ENCODE results near the gene MAP1B. TPM values are rescaled to one million over a fixed set of nuclear protein-coding genes. Genes with fewer than 3 reads are reported as not detected.

Gene MAP1B
- total and polyA plus RNA-seq, 2 of the 4 experiments (the other 2 are of a cell fraction) = 41.1 to 183 TPM

DNA sequence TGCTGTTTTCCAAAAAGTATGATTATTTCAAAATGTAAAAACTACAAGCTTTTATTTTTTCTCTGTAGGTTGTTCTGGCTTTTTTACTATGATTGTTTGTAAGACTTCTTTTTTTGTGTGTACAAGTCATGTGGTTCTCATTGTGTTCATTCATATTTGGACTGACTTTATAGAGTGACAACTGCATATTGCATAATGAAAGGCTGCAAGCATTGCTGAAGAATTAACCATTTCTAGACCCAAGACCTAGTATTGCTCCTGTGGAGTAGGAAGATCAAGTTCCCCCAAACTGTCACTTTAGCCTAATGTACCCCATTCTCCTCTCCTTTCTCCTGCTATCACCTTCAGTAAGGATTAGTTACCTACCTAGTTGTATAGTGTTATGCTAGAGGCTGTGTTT is 10.0 kb downstream of the MAP1B start:
- POLR2A ChIA-PET (ENCODE audit: unreplicated experiment) = no interaction called here
- no peak for DNase-seq

More for the DNA sequence above, 10.0 kb downstream of the MAP1B start:
- peaks cover 3% of the 10 kb centered on the region for H3K9me3 ChIP-seq (ENCODE audit: control insufficient read depth, insufficient read depth, low read length)
- dilution Hi-C loops (cut with HindIII; ENCODE audit: low sequenced_read_pairs, unreplicated experiment) = no loop called here
- BruUV-seq (replicated peaks) = no TSS peak
- H4K91ac ChIP-seq (ENCODE audit: insufficient read depth, low read depth, low read length) = no peak overlapping the region
- no peak overlapping the region for H3K9ac ChIP-seq (ENCODE audit: low read depth, low read length)
- H2AFZ ChIP-seq (replicated peaks; ENCODE audit: low read length, poor library complexity) = no peak overlapping the region
- peaks cover 39 to 73% of the 10 kb centered on the region in 2 experiments for H3K79me1 ChIP-seq (ENCODE audit: low read depth in 1 of 2, low read length in 2 of 2)
- peaks cover 13% of the 10 kb centered on the region for H3K9me1 ChIP-seq (ENCODE audit: insufficient read depth, low read length)
- no peak overlapping the region for H2BK5ac ChIP-seq (ENCODE audit: low read depth, low read length, poor library complexity, severe bottlenecking)
- H2AK5ac ChIP-seq (ENCODE audit: low read depth, low read length) = no peak overlapping the region
- no peak overlapping the region for H2AK9ac ChIP-seq (replicated peaks; ENCODE audit: low read depth, low read length, poor library complexity)
- H3K18ac ChIP-seq (ENCODE audit: low read depth, low read length) = no peak overlapping the region
- H3K27ac ChIP-seq (ENCODE audit: insufficient read depth, low read length) = no peak overlapping the region
- H2BK20ac ChIP-seq (ENCODE audit: low read depth, low read length) = no peak overlapping the region
- H3K4ac ChIP-seq (ENCODE audit: low read depth, low read length) = no peak overlapping the region
- H3K14ac ChIP-seq (replicated peaks; ENCODE audit: low read depth, low read length) = no peak overlapping the region
- CTCF ChIA-PET = interaction anchor here (1.0 kb wide), 1 partner anchor 127 kb away, joined by 4 read pairs; no protein-coding TSS in a partner anchor
- peaks cover 9% of the 10 kb centered on the region; the same call in 1 of the 2 replicates for H3K4me1 ChIP-seq (ENCODE audit: control insufficient read depth, insufficient read depth, low read length)
- in situ Hi-C loops (cut with MboI; ENCODE audit: low sequenced_read_pairs) = no loop called here
- ATAC-seq (ENCODE audit: low read depth) = no peak
- H3K4me2 ChIP-seq (ENCODE audit: low read depth, low read length) = no peak overlapping the region
- intact Hi-C loops (cut with micrococcal nuclease) = no loop called here
- H3K36me3 ChIP-seq (ENCODE audit: control insufficient read depth, insufficient read depth, low read length) = peaks cover 17% of the 10 kb centered on the region
- no peak overlapping the region for H3K56ac ChIP-seq (ENCODE audit: extremely low read depth, insufficient read depth, low read length)
- TF ChIP-seq MAFK (IDR thresholded peaks at IDR 0.05; ENCODE audit: low read depth, low read length) (no peak), CHD1 (IDR thresholded peaks at IDR 0.05; ENCODE audit: low read depth, low read length) (no peak), CEBPB (IDR thresholded peaks at IDR 0.05; ENCODE audit: low read depth, low read length) (no peak), NFE2L2 (IDR thresholded peaks at IDR 0.05; ENCODE audit: low read depth, low read length) (no peak), SMC3 (IDR thresholded peaks at IDR 0.05; ENCODE audit: low read depth, low read length) (no peak), POLR2A (IDR thresholded peaks at IDR 0.05; ENCODE audit: low read depth, low read length) (no peak)
- no peak overlapping the region for H2BK120ac ChIP-seq (ENCODE audit: low read depth, low read length)
- no peak overlapping the region for H3K4me3 ChIP-seq (ENCODE audit: insufficient read depth, low read depth, low read length)
- H2BK15ac ChIP-seq (ENCODE audit: low read depth, low read length) = no peak overlapping the region
- H3K23ac ChIP-seq (ENCODE audit: low read depth, low read length) = no peak overlapping the region
- no peak overlapping the region for H4K5ac ChIP-seq (ENCODE audit: low read depth, low read length)
- H3K27me3 ChIP-seq (ENCODE audit: control insufficient read depth, insufficient read depth, low read length) = no peaks in the 10 kb centered on the region
- peaks cover 47% of the 10 kb centered on the region for H4K20me1 ChIP-seq (ENCODE audit: insufficient read depth, low read length)
- no peak overlapping the region for H4K8ac ChIP-seq (ENCODE audit: low read depth in 2 of 2, low read length in 2 of 2)
